Activated T-cell treated with anti-CD3 and anti-CD28 coated beads for 24 hours (primary cell): ENCODE measurements around the gene GPR68.
"Not testable (repeated sequence)": the region's sequence is repeated elsewhere in the genome, so short reads cannot be mapped to it uniquely, and the experiment has no call there.

Source experiments
- DNase-seq: peaks from one replicate; pipeline ENCODE4 v3.0.0-alpha.2; 2020; ENCODE audit warnings: low read depth

GPR68 gene

DNA sequence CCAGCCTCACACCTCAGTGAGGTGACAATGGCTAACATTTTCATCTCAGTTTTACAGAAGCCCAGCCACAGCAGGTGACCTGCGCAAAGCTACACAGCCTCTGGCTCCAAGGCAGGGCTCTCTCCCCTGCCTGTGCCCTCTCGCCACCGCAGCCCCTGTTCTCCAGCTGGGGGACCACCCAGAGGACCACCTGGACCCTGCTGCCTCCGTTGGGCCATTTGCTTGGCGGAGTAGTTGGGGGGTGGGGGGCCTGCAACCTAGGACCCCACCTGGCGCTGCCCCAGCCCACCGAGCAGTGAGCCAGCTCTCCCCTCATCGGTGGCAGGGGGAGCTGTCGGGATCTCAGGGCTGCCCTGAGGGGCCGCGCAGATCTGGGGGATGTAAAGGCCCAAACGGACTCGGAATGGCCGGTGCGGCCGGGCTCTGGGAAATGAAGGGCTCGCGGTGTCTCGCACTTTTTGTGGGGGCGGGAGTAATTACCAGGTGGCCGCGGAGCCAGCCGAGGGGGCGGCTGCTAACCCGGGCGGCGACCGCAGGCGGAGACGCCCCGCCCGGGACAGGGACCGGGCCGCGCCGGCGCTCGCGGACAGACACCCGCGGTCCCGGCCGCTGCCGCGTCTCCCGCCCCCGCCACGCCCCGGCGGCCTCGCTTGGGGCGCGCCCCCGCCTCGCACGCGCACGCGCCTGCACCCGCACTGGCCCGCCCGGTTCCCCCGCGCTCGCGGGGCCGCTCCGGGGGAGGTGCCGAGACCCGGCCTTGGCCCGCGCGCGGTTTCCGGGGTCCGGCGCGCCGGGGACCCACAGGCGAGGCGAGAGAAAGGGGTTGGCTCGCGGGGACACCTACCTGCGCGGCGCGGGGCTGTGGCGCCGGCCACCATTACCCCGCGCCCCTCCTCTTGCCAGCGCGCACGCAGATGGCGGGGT, 8.6 kb upstream of the GPR68 start:
- DNase-seq: no peak

- DNase-seq: no peak
These were observed 6.4 kb upstream of the GPR68 start for GRCh38 chr14:91250912-91251311.

DNA sequence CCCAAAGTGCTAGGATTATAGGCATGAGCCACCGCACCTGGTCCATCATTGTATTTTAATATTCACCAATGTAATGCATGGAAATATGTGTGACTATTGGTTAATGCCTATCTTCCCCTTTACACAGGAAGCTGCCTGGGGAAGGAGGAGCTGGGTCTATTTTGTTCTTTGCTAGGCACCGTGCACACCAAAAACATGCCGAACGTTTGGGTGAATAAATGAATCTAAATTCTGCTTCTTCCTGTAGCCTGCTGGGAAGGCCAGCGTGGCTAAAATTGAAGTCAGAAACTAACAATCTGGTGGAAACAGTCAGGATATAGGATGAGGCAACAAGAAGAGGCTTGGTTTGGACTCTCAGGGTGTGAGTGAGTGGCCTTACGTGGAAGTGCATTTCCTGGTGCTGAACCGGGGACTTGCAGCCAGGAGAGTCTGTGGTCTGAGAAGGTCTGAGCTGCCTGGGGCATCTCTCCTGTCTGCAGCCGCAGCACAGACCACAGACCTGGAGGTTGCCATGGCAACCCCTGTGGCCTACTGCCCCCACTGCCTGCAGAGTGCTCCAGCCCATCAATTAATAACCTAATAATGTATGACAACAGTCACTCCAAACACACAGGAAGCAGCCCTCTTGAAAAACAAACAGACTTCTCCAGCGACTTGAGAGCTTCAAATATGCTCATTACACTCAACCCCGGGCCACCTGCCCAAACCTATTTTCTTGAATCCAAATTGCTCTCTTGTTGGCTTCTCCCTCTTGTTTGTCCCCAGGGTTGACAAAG, 5.5 kb upstream of the GPR68 start:
- DNase-seq: no peak

DNA sequence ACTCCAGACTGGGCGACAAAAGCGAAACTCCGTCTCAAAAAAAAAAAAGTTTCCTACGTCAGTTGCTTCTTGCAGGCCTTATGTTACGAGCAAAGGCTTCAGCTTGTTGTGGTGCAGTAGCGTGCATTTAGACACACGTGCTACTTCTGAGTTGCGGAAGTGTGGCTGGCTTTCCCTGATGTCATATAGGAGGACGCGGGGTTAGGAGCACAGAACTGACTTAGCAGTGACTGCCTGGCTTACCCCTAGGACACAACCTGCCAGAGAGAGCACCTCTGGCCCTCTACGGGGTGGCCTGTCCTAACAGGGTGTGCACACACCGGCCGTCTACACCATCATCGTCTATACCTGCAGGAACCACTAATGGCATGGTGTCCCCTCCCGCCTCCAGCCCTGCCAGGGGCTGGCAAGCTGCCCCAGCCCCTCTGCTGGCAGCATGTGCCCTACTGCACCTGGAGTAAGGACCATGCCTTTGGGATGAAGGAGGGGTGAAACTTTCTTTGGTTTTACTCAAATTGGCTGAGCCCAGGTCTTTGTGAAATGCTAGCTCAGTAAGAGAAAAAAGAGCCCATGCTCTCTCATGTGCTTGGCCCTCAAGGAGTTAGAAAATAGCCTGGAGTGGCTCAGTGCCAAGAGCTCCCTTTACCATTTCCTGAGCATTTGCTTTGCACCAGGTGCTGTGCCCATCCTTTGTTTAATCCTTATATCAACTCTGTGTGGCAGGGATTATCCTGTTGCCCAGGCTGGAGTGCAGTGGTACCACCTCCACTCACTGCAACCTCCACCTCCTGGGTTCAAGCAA, 1.7 kb upstream of the GPR68 start:
- peak; percentile 60 for DNase-seq

DNA sequence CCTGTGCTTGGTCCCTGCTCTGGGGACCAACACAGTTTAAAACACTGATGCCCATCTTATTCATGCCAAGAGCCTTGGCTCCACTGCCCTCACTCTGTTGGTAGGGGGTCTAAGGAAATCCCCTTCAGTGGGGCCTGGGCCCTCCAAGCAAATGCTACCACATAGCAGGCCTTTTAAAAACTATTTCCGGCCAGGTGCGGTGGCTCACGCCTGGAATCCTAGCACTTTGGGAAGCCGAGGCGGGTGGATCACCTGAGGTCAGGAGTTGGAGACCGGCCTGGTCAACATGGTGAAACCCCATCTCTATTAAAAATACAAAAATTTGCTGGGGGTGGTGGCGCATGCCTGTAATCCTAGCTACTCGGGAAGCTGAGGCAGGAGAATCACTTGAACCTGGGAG, 1.1 kb upstream of the GPR68 start:
- not testable (repeated sequence) for DNase-seq

GRCh38 chr14:91245029-91245428, 525 bp upstream of the GPR68 start:
- DNase-seq: peak; percentile 57

DNA sequence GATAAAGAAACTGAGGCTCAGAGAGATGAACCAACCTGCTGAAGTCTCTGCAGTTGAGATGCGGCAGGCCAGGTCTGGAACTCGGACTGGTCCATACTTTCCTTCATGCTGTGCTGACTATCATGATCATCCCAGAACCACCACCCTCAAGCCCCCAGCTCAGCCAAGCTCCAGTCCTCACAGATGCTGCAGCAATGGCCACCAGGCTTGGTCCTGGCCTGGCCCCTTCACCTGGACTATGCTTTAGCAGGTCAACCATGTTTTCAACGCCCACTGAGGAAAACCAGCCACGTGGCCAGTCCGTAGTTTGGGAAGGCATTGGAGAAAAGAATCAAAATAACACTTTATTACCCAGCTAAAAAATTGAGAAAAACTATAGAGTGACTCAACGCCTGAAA, 1.4 kb downstream of the GPR68 start:
- DNase-seq: no peak

DNA sequence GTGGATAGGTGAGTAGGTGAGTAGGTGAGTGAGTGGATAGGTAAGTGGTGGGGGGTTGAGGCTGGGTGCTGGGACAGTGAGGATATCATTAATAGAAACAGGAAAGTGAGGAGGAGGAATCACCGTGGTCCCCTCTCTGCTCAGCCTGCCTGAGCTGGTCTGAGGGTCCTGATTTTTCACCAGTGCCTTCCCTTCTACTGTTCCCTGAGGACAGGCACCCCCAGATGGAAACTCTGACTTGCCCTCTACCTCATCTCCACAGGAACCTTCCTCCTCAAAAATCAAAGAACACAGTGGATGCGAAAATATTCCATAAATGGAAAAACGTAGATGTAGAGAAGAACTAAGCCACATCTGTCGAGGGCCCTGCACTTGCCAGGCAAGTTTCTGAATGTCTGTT, 1.9 kb downstream of the GPR68 start:
- no peak for DNase-seq

DNA sequence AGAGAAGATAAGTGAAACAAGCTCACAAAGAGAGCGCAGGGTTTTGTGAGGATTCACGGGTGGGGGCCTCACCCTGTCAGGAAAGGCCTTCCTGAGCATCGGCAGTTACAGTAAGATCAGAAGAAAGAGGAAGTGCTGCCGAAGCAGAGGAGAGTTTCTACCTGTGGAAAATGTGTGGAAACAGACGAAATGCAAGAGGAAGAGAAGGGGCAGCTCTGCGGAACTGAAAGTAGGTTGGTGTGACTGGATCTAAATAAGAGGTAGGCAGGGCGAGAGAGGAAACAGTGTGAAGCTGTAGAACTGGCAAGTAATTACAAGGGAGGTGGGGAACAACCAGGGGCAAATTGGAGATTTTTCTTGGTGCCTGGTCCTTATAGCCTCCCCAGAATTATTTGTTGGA, 2.6 kb downstream of the GPR68 start:
- DNase-seq: no peak

DNA sequence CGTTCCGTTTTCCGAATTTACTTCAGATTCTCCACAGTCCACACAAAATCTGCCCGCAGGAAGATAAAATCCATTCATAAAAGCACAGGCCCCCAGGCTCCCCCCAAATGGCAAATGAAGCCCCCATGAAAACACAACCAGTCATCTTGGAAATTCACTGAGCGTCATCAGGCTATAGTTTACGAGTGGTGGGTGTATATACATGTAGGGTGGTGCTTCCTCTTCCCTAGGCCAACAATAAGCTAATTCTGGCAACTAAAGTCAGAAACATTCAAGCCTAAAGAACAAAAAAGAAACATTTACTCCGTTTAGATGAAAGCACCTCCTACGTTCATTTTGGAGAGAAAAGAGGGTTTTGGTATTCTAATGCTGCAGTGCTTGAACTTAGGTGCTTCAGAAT, 5.8 kb downstream of the GPR68 start:
- no peak for DNase-seq

GRCh38 chr14:91238085-91238484, 6.4 kb downstream of the GPR68 start:
- no peak for DNase-seq

GRCh38 chr14:91237219-91237618, 7.3 kb downstream of the GPR68 start:
- DNase-seq: no peak

DNA sequence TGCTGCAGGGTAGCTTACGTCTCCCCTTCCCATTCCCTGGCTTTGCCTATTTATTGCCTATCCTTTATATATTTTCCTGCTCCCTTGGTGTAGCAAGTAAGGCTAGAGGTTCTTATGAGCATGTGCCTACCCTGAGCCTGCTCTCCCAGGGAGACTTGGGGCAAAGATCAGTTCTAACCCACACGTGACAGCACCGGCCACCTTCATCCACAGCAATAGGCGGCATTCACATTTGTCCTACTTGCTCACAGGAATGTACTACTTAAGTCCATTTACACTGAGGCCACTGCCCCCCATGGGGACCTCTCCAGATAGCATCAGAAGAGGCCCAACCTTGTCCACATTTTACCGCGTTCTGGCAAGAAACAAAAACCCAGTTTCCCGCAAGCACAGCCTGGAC, 8.7 kb downstream of the GPR68 start:
- no peak for DNase-seq

DNA sequence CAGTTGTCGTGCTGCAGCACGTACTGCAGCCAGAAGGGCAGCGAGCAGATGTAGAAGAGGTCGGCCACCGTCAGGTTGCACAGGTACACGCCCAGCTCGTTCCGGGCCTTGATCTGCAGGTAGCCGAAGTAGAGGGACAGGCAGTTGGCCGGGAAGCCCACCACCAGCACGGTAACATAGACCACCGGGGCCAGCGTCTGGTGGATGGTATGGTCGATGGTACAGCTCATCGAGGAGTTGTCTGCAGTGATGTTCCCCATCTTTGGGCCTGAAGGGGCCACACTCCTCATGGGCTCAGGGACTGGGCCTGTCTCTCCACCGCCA, 9.8 kb downstream of the GPR68 start:
- no peak for DNase-seq

GRCh38 chr14:91233936-91234790, 10.3 kb downstream of the GPR68 start:
- DNase-seq: no peak

GRCh38 chr14:91232603-91233002, 11.9 kb downstream of the GPR68 start:
- DNase-seq: no peak

GRCh38 chr14:91232052-91232451, 12.5 kb downstream of the GPR68 start:
- no peak for DNase-seq

- DNase-seq: no peak
These were observed 13.1 kb downstream of the GPR68 start for GRCh38 chr14:91231446-91231845.

DNA sequence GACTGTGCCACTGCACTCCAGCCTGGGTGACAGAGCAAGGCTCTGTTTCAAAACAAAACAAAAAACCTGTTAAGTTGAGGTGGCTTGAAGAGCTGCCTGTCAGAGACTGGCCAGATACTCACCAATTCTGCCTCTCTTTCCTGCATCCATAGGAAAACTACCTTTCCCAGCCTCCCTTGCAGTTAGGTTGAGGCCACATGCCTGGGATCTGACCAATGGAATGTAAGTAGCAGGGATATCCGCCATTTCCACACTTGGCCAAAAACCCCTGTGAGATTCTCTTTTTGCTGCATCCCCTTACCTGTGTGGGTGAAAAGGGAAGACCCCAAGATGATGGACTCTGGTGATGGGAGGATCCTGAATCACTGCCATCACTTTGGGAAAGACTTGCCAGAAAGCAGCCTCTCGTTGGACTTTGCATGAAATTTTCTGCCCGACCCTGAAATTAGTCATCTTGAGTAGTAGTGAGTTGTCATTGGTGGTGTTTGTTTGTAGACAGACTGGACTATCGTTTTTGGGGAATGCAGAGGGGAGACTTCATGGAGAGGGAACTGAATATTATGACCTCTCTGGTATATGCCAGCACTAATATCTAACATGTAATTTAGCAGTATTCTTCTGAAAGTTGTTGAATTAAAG, 14.0 kb downstream of the GPR68 start:
- DNase-seq: no peak

DNA sequence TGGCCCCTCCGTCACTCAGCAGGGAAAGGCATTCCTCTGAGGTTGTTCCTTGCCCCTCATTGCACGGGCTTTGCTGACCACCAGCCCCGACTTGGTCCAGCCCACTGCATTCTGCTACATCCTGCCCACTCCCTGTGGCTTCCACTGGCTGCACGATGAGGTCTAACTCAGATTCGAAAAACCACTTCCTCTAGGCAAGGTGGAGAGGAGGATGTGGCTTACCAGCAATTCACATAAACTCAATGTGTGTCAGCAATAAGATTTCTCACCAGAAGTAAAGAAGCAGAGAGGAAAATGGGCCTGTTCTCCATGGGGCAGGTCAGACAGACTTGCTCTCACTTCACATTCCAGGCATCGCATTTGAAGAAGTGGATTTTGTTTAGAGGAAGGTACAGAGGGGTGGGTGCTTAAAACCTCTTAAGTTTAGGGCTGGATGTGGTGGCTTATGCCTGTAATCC, 14.7 kb downstream of the GPR68 start:
- DNase-seq: peak; percentile 62

GRCh38 chr14:91229005-91229382, 15.5 kb downstream of the GPR68 start:
- no peak for DNase-seq
